ENCODE measurements around the gene TMEM198.

- TF ChIP-seq, protein P1, sequence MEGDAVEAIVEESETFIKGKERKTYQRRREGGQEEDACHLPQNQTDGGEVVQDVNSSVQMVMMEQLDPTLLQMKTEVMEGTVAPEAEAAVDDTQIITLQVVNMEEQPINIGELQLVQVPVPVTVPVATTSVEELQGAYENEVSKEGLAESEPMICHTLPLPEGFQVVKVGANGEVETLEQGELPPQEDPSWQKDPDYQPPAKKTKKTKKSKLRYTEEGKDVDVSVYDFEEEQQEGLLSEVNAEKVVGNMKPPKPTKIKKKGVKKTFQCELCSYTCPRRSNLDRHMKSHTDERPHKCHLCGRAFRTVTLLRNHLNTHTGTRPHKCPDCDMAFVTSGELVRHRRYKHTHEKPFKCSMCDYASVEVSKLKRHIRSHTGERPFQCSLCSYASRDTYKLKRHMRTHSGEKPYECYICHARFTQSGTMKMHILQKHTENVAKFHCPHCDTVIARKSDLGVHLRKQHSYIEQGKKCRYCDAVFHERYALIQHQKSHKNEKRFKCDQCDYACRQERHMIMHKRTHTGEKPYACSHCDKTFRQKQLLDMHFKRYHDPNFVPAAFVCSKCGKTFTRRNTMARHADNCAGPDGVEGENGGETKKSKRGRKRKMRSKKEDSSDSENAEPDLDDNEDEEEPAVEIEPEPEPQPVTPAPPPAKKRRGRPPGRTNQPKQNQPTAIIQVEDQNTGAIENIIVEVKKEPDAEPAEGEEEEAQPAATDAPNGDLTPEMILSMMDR (IDR thresholded peaks at IDR 0.05; ENCODE audit: extremely low read depth in 1 of 2, insufficient read depth in 1 of 2, low read depth in 1 of 2, low read length in 2 of 2) = no peak
- TF ChIP-seq POLR2A (IDR thresholded peaks at IDR 0.05; ENCODE audit: low read depth, low read length) (no peak), EZH2 (IDR thresholded peaks at IDR 0.05; ENCODE audit: borderline replicate concordance, low read depth, low read length, severe bottlenecking) (no peak), POLR2AphosphoS5 (IDR thresholded peaks at IDR 0.05; ENCODE audit: insufficient read depth, low read depth, low read length) (no peak), MYC (IDR thresholded peaks at IDR 0.05; ENCODE audit: low read depth, low read length) (no peak)
- TF ChIP-seq, protein P2, sequence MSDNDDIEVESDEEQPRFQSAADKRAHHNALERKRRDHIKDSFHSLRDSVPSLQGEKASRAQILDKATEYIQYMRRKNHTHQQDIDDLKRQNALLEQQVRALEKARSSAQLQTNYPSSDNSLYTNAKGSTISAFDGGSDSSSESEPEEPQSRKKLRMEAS (IDR thresholded peaks at IDR 0.05; ENCODE audit: insufficient read depth, insufficient read length) = no peak
Measured at GRCh38 chr2:219596954-219597551, 53.2 kb downstream of the TMEM198 start.
